GM18870 (cell line): ENCODE data around the gene CTR9.

Experiments
- ATAC-seq: cut with Tn5 transposase; IDR thresholded peaks from one replicate; pipeline ENCODE4 v1.9.1; 2021; ENCODE audit warnings: moderate library complexity; ENCODE audit not compliant: unreplicated experiment

The CTR9 gene

GRCh38 chr11:10750838-10751580, at the start of gene CTR9:
TSS of gene CTR9 (plus strand) at chr11:10751246. CDS start at chr11:10751413, 167 bp downstream.
- ATAC-seq = peak; percentile 68

GRCh38 chr11:10701982-10702381, 49.1 kb upstream of the CTR9 start:
- ATAC-seq = no peak

- no peak for ATAC-seq
These were observed 42.9 kb upstream of the CTR9 start for GRCh38 chr11:10708131-10708530.

GRCh38 chr11:10709299-10710086, 41.6 kb upstream of the CTR9 start:
- ATAC-seq = no peak

GRCh38 chr11:10715571-10715970, 35.5 kb upstream of the CTR9 start:
- ATAC-seq = no peak

- ATAC-seq = no peak
These were observed 34.9 kb upstream of the CTR9 start for GRCh38 chr11:10716122-10716521.

GRCh38 chr11:10716543-10717259, 34.3 kb upstream of the CTR9 start:
- no peak for ATAC-seq

GRCh38 chr11:10719616-10720015, 31.4 kb upstream of the CTR9 start:
- no peak for ATAC-seq

- no peak for ATAC-seq
These were observed 30.1 kb upstream of the CTR9 start for GRCh38 chr11:10720881-10721376.

- ATAC-seq = no peak
These were observed 28.7 kb upstream of the CTR9 start for GRCh38 chr11:10722307-10722706.

GRCh38 chr11:10725114-10725906, 25.7 kb upstream of the CTR9 start:
- no peak for ATAC-seq

GRCh38 chr11:10725907-10726253, 25.2 kb upstream of the CTR9 start:
- ATAC-seq = no peak

- no peak for ATAC-seq
These were observed 23.7 kb upstream of the CTR9 start for GRCh38 chr11:10727146-10727851.

- ATAC-seq = no peak
These were observed 22.9 kb upstream of the CTR9 start for GRCh38 chr11:10728154-10728553.

- no peak for ATAC-seq
These were observed 22.1 kb upstream of the CTR9 start for GRCh38 chr11:10728789-10729472.

GRCh38 chr11:10730151-10730550, 20.9 kb upstream of the CTR9 start:
- no peak for ATAC-seq

- no peak for ATAC-seq
These were observed 19.9 kb upstream of the CTR9 start for GRCh38 chr11:10731064-10731680.

GRCh38 chr11:10735481-10736475, 15.3 kb upstream of the CTR9 start:
- ATAC-seq = peak; percentile 86
